IMR-90 (cell line): ENCODE data around the gene TCOF1. TPM values are rescaled to one million over a fixed set of nuclear protein-coding genes. Genes with fewer than 3 reads are reported as not detected.

Source experiments
- ATAC-seq: fragments of 200-7000 bp; cut with Tn5 transposase; 2 replicates; pipeline ENCODE4 v1.9.1; 2020; ENCODE audit warnings: low read depth, mild to moderate bottlenecking, moderate library complexity
- BruUV-seq: library from RNA; stranded (reverse); fragments of 400-500 nt; replicated peaks from 2 replicates; lab custom pipeline; 2021; lab: Mats Ljungman, UMichigan
- CTCF ChIA-PET: fragments of 300-600 bp; formaldehyde crosslinking; extraction: SDS; loops from one replicate; lab custom pipeline; 2021; ENCODE audit warnings: antibody characterized with exemption; lab: Yijun Ruan, JAX
- POLR2A ChIA-PET: fragments of 300-600 bp; sonication (Branson Sonifier 250); formaldehyde crosslinking; loops from one replicate; lab custom pipeline; 2022; ENCODE audit warnings: antibody characterized with exemption; ENCODE audit not compliant: unreplicated experiment; lab: Charles Lee
- DNase-seq: peaks from one replicate; pipeline ENCODE4 v3.0.0; 2013
- H2AFZ ChIP-seq: replicated peaks from 2 replicates; pipeline ENCODE3; 2013; ENCODE audit warnings: low read length, mild to moderate bottlenecking; ENCODE audit not compliant: poor library complexity
- H2AK5ac ChIP-seq: 2 replicates; pipeline ENCODE4 v1.6.1; 2013; ENCODE audit warnings: low read depth, low read length, inconsistent platforms
- H2AK9ac ChIP-seq: replicated peaks from 2 replicates; pipeline ENCODE3; 2013; ENCODE audit warnings: mild to moderate bottlenecking, low read depth, low read length, moderate library complexity; ENCODE audit not compliant: poor library complexity
- H2BK120ac ChIP-seq: 2 replicates; pipeline ENCODE4 v1.6.1; 2013; ENCODE audit warnings: low read depth, low read length, inconsistent platforms
- H2BK15ac ChIP-seq: 3 replicates; pipeline ENCODE4 v1.6.1; 2013; ENCODE audit warnings: low read depth, low read length, inconsistent platforms
- H2BK20ac ChIP-seq: 2 replicates; pipeline ENCODE4 v1.6.1; 2013; ENCODE audit warnings: low read depth, mild to moderate bottlenecking, inconsistent platforms, low read length, moderate library complexity
- H2BK5ac ChIP-seq: 2 replicates; pipeline ENCODE4 v1.6.1; 2013; ENCODE audit warnings: mild to moderate bottlenecking, low read depth, low read length, inconsistent platforms; ENCODE audit not compliant: poor library complexity, severe bottlenecking
- H3K14ac ChIP-seq: replicated peaks from 2 replicates; pipeline ENCODE4 v1.6.1; 2013; ENCODE audit warnings: low read depth, low read length, inconsistent platforms
- H3K18ac ChIP-seq: 2 replicates; pipeline ENCODE4 v1.6.1; 2013; ENCODE audit warnings: low read depth, low read length, control low read depth
- H3K23ac ChIP-seq: 2 replicates; pipeline ENCODE4 v1.6.1; 2013; ENCODE audit warnings: low read depth, low read length, inconsistent platforms
- H3K27ac ChIP-seq: 2 replicates; pipeline ENCODE4 v1.5.1; 2013; ENCODE audit warnings: mild to moderate bottlenecking, control low read depth, low read length; ENCODE audit not compliant: insufficient read depth
- H3K27me3 ChIP-seq: 2 replicates; pipeline ENCODE4 v1.6.1; 2013; ENCODE audit warnings: low read length; ENCODE audit not compliant: control insufficient read depth, insufficient read depth
- H3K36me3 ChIP-seq: 2 replicates; pipeline ENCODE4 v1.6.1; 2013; ENCODE audit warnings: low read length, mixed read lengths; ENCODE audit not compliant: control insufficient read depth, insufficient read depth
- H3K4ac ChIP-seq: 2 replicates; pipeline ENCODE4 v1.6.1; 2013; ENCODE audit warnings: low read depth, low read length, inconsistent platforms
- H3K4me1 ChIP-seq: 2 replicates; pipeline ENCODE4 v1.6.1; 2013; ENCODE audit warnings: low read length, mixed read lengths; ENCODE audit not compliant: control insufficient read depth, insufficient read depth
- H3K4me2 ChIP-seq: 2 replicates; pipeline ENCODE4 v1.6.1; 2013; ENCODE audit warnings: low read depth, mild to moderate bottlenecking, control low read depth, low read length, moderate library complexity
- H3K4me3 ChIP-seq: 2 replicates; pipeline ENCODE4 v1.5.1; 2013; ENCODE audit warnings: low read depth, mild to moderate bottlenecking, control low read depth, low read length, moderate library complexity; ENCODE audit not compliant: insufficient read depth
- H3K56ac ChIP-seq: 2 replicates; pipeline ENCODE4 v1.6.1; 2013; ENCODE audit warnings: low read length, inconsistent platforms; ENCODE audit not compliant: insufficient read depth; ENCODE audit errors: extremely low read depth
- H3K79me1 ChIP-seq, 2 experiments: 2 replicates each; pipeline ENCODE4 v1.6.1; 2013; ENCODE audit warnings: low read length in 2 of 2, inconsistent platforms in 1 of 2, low read depth in 1 of 2
- H3K9ac ChIP-seq: 2 replicates; pipeline ENCODE4 v1.6.1; 2013; ENCODE audit warnings: low read depth, low read length, control low read depth
- H3K9me1 ChIP-seq: 2 replicates; pipeline ENCODE4 v1.6.1; 2013; ENCODE audit warnings: low read length, inconsistent platforms; ENCODE audit not compliant: insufficient read depth
- H3K9me3 ChIP-seq: 2 replicates; pipeline ENCODE4 v1.6.1; 2013; ENCODE audit warnings: low read length; ENCODE audit not compliant: control insufficient read depth, insufficient read depth
- H4K20me1 ChIP-seq: 2 replicates; pipeline ENCODE4 v1.6.1; 2013; ENCODE audit warnings: low read length, inconsistent platforms; ENCODE audit not compliant: insufficient read depth
- H4K5ac ChIP-seq: 2 replicates; pipeline ENCODE4 v1.6.1; 2013; ENCODE audit warnings: mild to moderate bottlenecking, low read depth, low read length, control low read depth
- H4K8ac ChIP-seq, 2 experiments: 2 replicates each; pipeline ENCODE4 v1.6.1; 2013; ENCODE audit warnings: low read depth in 2 of 2, low read length in 2 of 2, control low read depth in 1 of 2, inconsistent platforms in 1 of 2
- H4K91ac ChIP-seq: 2 replicates; pipeline ENCODE4 v1.6.1; 2013; ENCODE audit warnings: low read depth, low read length, inconsistent platforms; ENCODE audit not compliant: insufficient read depth
- BHLHE40 ChIP-seq: fragments of 150-350 bp; IDR thresholded peaks from 2 replicates; pipeline ENCODE4 v1.6.1; 2016; ENCODE audit warnings: mild to moderate bottlenecking, low read depth, low read length
- CEBPB ChIP-seq: IDR thresholded peaks from 2 replicates; pipeline ENCODE4 v1.6.1; 2012; ENCODE audit warnings: low read depth, low read length, improper control_type of control experiment
- CHD1 ChIP-seq: IDR thresholded peaks from 2 replicates; pipeline ENCODE4 v1.6.1; 2012; ENCODE audit warnings: low read depth, low read length, improper control_type of control experiment
- FOS ChIP-seq: fragments of 150-350 bp; IDR thresholded peaks from 2 replicates; pipeline ENCODE4 v1.6.1; 2016; ENCODE audit warnings: low read depth, low read length
- MAFK ChIP-seq: IDR thresholded peaks from 2 replicates; pipeline ENCODE4 v1.6.1; 2012; ENCODE audit warnings: low read depth, low read length, improper control_type of control experiment
- MAZ ChIP-seq: IDR thresholded peaks from 2 replicates; pipeline ENCODE4 v1.6.1; 2012; ENCODE audit warnings: low read depth, mild to moderate bottlenecking, low read length, improper control_type of control experiment, moderate library complexity, borderline replicate concordance
- NFE2L2 ChIP-seq: fragments of 150-350 bp; IDR thresholded peaks from 2 replicates; pipeline ENCODE4 v1.6.1; 2016; ENCODE audit warnings: low read depth, mild to moderate bottlenecking, low read length
- RAD21 ChIP-seq: IDR thresholded peaks from 2 replicates; pipeline ENCODE4 v1.6.1; 2012; ENCODE audit warnings: low read length, improper control_type of control experiment
- RCOR1 ChIP-seq: IDR thresholded peaks from 2 replicates; pipeline ENCODE4 v1.6.1; 2012; ENCODE audit warnings: mild to moderate bottlenecking, low read length, improper control_type of control experiment; ENCODE audit not compliant: insufficient replicate concordance
- RFX5 ChIP-seq: IDR thresholded peaks from 2 replicates; pipeline ENCODE4 v1.8.0; 2012; ENCODE audit warnings: low read depth, mild to moderate bottlenecking, low read length, moderate library complexity
- SMC3 ChIP-seq: fragments of 150-350 bp; IDR thresholded peaks from 2 replicates; pipeline ENCODE4 v1.6.1; 2016; ENCODE audit warnings: low read depth, mild to moderate bottlenecking, antibody characterized with exemption, low read length, moderate library complexity
- WGBS, 2 experiments: methylation state at CpG; one replicate each; pipeline versions ENCODE4 v1.1.5 to v1.1.7; 2013; ENCODE audit warnings: missing lambda C conversion rate in 2 of 2; ENCODE audit not compliant: insufficient read length in 1 of 2; ENCODE audit errors: extremely low coverage in 2 of 2; 5-methylcytosine and 5-hydroxymethylcytosine counted together
- dilution Hi-C: fragments of 300-500 bp; cut with HindIII; formaldehyde crosslinking; loops from one replicate; pipeline ENCODE4 v1.14.3; 2018; ENCODE audit warnings: low sequenced_read_pairs; ENCODE audit not compliant: unreplicated experiment
- in situ Hi-C: fragments of 300-500 bp; cut with MboI; formaldehyde crosslinking; loops from 3 replicates; pipeline ENCODE4 v1.14.3; 2019; ENCODE audit warnings: low sequenced_read_pairs, inconsistent platforms, mixed read lengths
- intact Hi-C: fragments of 100-400 bp; cut with micrococcal nuclease; formaldehyde crosslinking; loops from 2 replicates; pipeline ENCODE4 v1.10.0; 2022
- polyA plus RNA-seq, 3 experiments: library from polyadenylated mRNA; depleted of rRNA; stranded (reverse); fragments of >200 nt; gene quantifications; 2 replicates each; pipeline ENCODE4 v1.2.3, GENCODE V29; 2012; ENCODE audit warnings: low replicate concordance in 1 of 3
- total RNA-seq: library from RNA; depleted of rRNA; stranded (reverse); fragments of >200 nt; gene quantifications from 2 replicates; pipeline ENCODE4 v1.2.3, GENCODE V29; 2012
- TF ChIP-seq, protein P1 (sequence below): fragments of 150-350 bp; IDR thresholded peaks from 2 replicates; pipeline ENCODE4 v1.6.1; 2017; ENCODE audit warnings: mild to moderate bottlenecking, antibody characterized with exemption, low read length, low read depth
- TF ChIP-seq, protein P2 (sequence below): fragments of 150-350 bp; IDR thresholded peaks from 2 replicates; pipeline ENCODE4 v1.6.1; 2016; ENCODE audit warnings: low read depth, mild to moderate bottlenecking, low read length, moderate library complexity, borderline replicate concordance
- TF ChIP-seq, protein P3 (sequence below): conservative IDR thresholded peaks from 2 replicates; pipeline ENCODE4 v1.5.1; 2012; ENCODE audit warnings: mild to moderate bottlenecking, low read depth, low read length, improper control_type of control experiment

TCOF1 gene
- total and polyA plus RNA-seq, 2 of the 4 experiments (the other 2 are of a cell fraction) = 18.2 to 19.7 TPM

- Histone ChIP-seq H2AK5ac (peak overlapping the region; percentile 76; the same call in 1 of the 2 replicates), H2BK5ac (no peak overlapping the region), H3K27ac (no peak overlapping the region), H3K18ac (no peak overlapping the region), H4K91ac (0 out of 2 replicates have a peak overlapping the region, but pooled peaks have one; percentile 32), H3K79me1 (peaks cover 0 to 15% of the 10 kb centered on the region in 2 experiments; a peak in 1 of 4 replicates), H4K5ac (no peak overlapping the region), H3K4me1 (peaks cover 19% of the 10 kb centered on the region), H4K20me1 (peaks cover 7% of the 10 kb centered on the region; the same call in 1 of the 2 replicates), H3K4me3 (no peak overlapping the region), H2BK20ac (0 out of 2 replicates have a peak overlapping the region, but pooled peaks have one; percentile 17), H3K4ac (peak overlapping the region; percentile 20), H3K23ac (no peak overlapping the region), H3K9ac (no peak overlapping the region), H3K4me2 (no peak overlapping the region), H2BK15ac (peak overlapping the region; percentile 26; the same call in 1 of the 3 replicates), H3K9me3 (no peaks in the 10 kb centered on the region), H3K56ac (no peak overlapping the region), H2AK9ac (peak overlapping the region; percentile 68), H3K14ac (no peak overlapping the region), H4K8ac (0 out of 4 replicates have a peak overlapping the region, but pooled peaks of 1 of the 2 experiments have one; percentile 28), H2AFZ (no peak overlapping the region), H3K9me1 (peaks cover 36% of the 10 kb centered on the region), H2BK120ac (peak overlapping the region; percentile 57; the same call in 1 of the 2 replicates), H3K27me3 (no peaks in the 10 kb centered on the region), H3K36me3 (peaks cover 31% of the 10 kb centered on the region)
- intact Hi-C loops = no loop called here
- in situ Hi-C loops = no loop called here
- 94% methylated on average over 8 of the region's 12 CpGs; no CpG with 5 or more reads in 1 of the 2 experiments for WGBS, 2 experiments
- dilution Hi-C loops = no loop called here
- no peak for DNase-seq
- POLR2A ChIA-PET = no interaction called here
- CTCF ChIA-PET = no interaction called here
- ATAC-seq = no peak
- BruUV-seq = no TSS peak
- TF ChIP-seq NFE2L2 = no peak
- TF ChIP-seq MAFK = no peak
- no peak for TF ChIP-seq SMC3
- TF ChIP-seq CHD1 = no peak
- no peak for TF ChIP-seq MAZ
- TF ChIP-seq, protein P1, sequence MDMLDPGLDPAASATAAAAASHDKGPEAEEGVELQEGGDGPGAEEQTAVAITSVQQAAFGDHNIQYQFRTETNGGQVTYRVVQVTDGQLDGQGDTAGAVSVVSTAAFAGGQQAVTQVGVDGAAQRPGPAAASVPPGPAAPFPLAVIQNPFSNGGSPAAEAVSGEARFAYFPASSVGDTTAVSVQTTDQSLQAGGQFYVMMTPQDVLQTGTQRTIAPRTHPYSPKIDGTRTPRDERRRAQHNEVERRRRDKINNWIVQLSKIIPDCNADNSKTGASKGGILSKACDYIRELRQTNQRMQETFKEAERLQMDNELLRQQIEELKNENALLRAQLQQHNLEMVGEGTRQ = no peak
- TF ChIP-seq CEBPB = no peak
- TF ChIP-seq, protein P2, sequence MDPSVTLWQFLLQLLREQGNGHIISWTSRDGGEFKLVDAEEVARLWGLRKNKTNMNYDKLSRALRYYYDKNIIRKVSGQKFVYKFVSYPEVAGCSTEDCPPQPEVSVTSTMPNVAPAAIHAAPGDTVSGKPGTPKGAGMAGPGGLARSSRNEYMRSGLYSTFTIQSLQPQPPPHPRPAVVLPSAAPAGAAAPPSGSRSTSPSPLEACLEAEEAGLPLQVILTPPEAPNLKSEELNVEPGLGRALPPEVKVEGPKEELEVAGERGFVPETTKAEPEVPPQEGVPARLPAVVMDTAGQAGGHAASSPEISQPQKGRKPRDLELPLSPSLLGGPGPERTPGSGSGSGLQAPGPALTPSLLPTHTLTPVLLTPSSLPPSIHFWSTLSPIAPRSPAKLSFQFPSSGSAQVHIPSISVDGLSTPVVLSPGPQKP = no peak
- TF ChIP-seq FOS = no peak
- TF ChIP-seq RFX5 = no peak
- no peak for TF ChIP-seq RAD21
- no peak for TF ChIP-seq BHLHE40
- TF ChIP-seq, protein P3, sequence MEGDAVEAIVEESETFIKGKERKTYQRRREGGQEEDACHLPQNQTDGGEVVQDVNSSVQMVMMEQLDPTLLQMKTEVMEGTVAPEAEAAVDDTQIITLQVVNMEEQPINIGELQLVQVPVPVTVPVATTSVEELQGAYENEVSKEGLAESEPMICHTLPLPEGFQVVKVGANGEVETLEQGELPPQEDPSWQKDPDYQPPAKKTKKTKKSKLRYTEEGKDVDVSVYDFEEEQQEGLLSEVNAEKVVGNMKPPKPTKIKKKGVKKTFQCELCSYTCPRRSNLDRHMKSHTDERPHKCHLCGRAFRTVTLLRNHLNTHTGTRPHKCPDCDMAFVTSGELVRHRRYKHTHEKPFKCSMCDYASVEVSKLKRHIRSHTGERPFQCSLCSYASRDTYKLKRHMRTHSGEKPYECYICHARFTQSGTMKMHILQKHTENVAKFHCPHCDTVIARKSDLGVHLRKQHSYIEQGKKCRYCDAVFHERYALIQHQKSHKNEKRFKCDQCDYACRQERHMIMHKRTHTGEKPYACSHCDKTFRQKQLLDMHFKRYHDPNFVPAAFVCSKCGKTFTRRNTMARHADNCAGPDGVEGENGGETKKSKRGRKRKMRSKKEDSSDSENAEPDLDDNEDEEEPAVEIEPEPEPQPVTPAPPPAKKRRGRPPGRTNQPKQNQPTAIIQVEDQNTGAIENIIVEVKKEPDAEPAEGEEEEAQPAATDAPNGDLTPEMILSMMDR = no peak
- TF ChIP-seq RCOR1 = no peak
These were observed 43.0 kb downstream of the TCOF1 start for GRCh38 chr5:150400316-150401075.
